ENCODE results near the gene PEX7.
"Not testable (repeated sequence)": the region's sequence is repeated elsewhere in the genome, so short reads cannot be mapped to it uniquely, and the experiment has no call there.

Gene PEX7

GRCh38 chr6:136843210-136843609 is 20.8 kb downstream of the PEX7 start:
- no peak for DNase-seq

GRCh38 chr6:136846046-136846445 is 23.7 kb downstream of the PEX7 start:
- DNase-seq, result peak; percentile 2

GRCh38 chr6:136846477-136846876 is 24.1 kb downstream of the PEX7 start:
- not testable (repeated sequence) for DNase-seq

- not testable (repeated sequence) for DNase-seq
Measured at GRCh38 chr6:136849979-136850563, 27.7 kb downstream of the PEX7 start.

- DNase-seq, result peak; percentile 22
Measured at GRCh38 chr6:136859430-136859829, 37.0 kb downstream of the PEX7 start.

- no peak for DNase-seq
Measured at GRCh38 chr6:136860043-136860442, 37.7 kb downstream of the PEX7 start.

GRCh38 chr6:136862662-136863061 is 40.3 kb downstream of the PEX7 start:
- no peak for DNase-seq

GRCh38 chr6:136863752-136864151 is 41.4 kb downstream of the PEX7 start:
- DNase-seq, result no peak

GRCh38 chr6:136864676-136865075 is 42.3 kb downstream of the PEX7 start:
- DNase-seq, result no peak

- DNase-seq, result no peak
Measured at GRCh38 chr6:136866872-136867416, 44.6 kb downstream of the PEX7 start.

- no peak for DNase-seq
Measured at GRCh38 chr6:136869451-136869850, 47.1 kb downstream of the PEX7 start.

GRCh38 chr6:136873748-136874147 is 51.4 kb downstream of the PEX7 start:
- no peak for DNase-seq

GRCh38 chr6:136876469-136876868 is 54.1 kb downstream of the PEX7 start:
- not testable (repeated sequence) for DNase-seq

- no peak for DNase-seq
Measured at GRCh38 chr6:136880748-136881460, 58.5 kb downstream of the PEX7 start.

- no peak for DNase-seq
Measured at GRCh38 chr6:136886091-136886490, 63.7 kb downstream of the PEX7 start.

GRCh38 chr6:136887953-136888352 is 65.6 kb downstream of the PEX7 start:
- DNase-seq, result no peak

- no peak for DNase-seq
Measured at GRCh38 chr6:136889271-136890193, 67.1 kb downstream of the PEX7 start.

GRCh38 chr6:136890194-136890839 is 67.9 kb downstream of the PEX7 start:
- DNase-seq, result no peak

- no peak for DNase-seq
Measured at GRCh38 chr6:136890986-136891385, 68.6 kb downstream of the PEX7 start.

GRCh38 chr6:136893187-136893586 is 70.8 kb downstream of the PEX7 start:
- DNase-seq, result no peak

GRCh38 chr6:136895901-136896300 is 73.5 kb downstream of the PEX7 start:
- no peak for DNase-seq

GRCh38 chr6:136897071-136897470 is 74.7 kb downstream of the PEX7 start:
- no peak for DNase-seq

All from GDM1 (cell line).